IMR-90 (cell line): Measurements from ENCODE around the gene IQCE. TPM values are rescaled to one million over a fixed set of nuclear protein-coding genes. Genes with fewer than 3 reads are reported as not detected.

ENCODE experiments used
- ATAC-seq: fragments of 200-7000 bp; cut with Tn5 transposase; 2 replicates; pipeline ENCODE4 v1.9.1; 2020; ENCODE audit warnings: low read depth, mild to moderate bottlenecking, moderate library complexity
- BruUV-seq: library from RNA; stranded (reverse); fragments of 400-500 nt; replicated peaks from 2 replicates; lab custom pipeline; 2021; lab: Mats Ljungman, UMichigan
- CTCF ChIA-PET: fragments of 300-600 bp; formaldehyde crosslinking; extraction: SDS; loops from one replicate; lab custom pipeline; 2021; ENCODE audit warnings: antibody characterized with exemption; lab: Yijun Ruan, JAX
- POLR2A ChIA-PET: fragments of 300-600 bp; sonication (Branson Sonifier 250); formaldehyde crosslinking; loops from one replicate; lab custom pipeline; 2022; ENCODE audit warnings: antibody characterized with exemption; ENCODE audit not compliant: unreplicated experiment; lab: Charles Lee
- DNase-seq: peaks from one replicate; pipeline ENCODE4 v3.0.0; 2013
- H2AFZ ChIP-seq: replicated peaks from 2 replicates; pipeline ENCODE3; 2013; ENCODE audit warnings: low read length, mild to moderate bottlenecking; ENCODE audit not compliant: poor library complexity
- H2AK5ac ChIP-seq: 2 replicates; pipeline ENCODE4 v1.6.1; 2013; ENCODE audit warnings: low read depth, low read length, inconsistent platforms
- H2AK9ac ChIP-seq: replicated peaks from 2 replicates; pipeline ENCODE3; 2013; ENCODE audit warnings: mild to moderate bottlenecking, low read depth, low read length, moderate library complexity; ENCODE audit not compliant: poor library complexity
- H2BK120ac ChIP-seq: 2 replicates; pipeline ENCODE4 v1.6.1; 2013; ENCODE audit warnings: low read depth, low read length, inconsistent platforms
- H2BK15ac ChIP-seq: 3 replicates; pipeline ENCODE4 v1.6.1; 2013; ENCODE audit warnings: low read depth, low read length, inconsistent platforms
- H2BK20ac ChIP-seq: 2 replicates; pipeline ENCODE4 v1.6.1; 2013; ENCODE audit warnings: low read depth, mild to moderate bottlenecking, inconsistent platforms, low read length, moderate library complexity
- H2BK5ac ChIP-seq: 2 replicates; pipeline ENCODE4 v1.6.1; 2013; ENCODE audit warnings: mild to moderate bottlenecking, low read depth, low read length, inconsistent platforms; ENCODE audit not compliant: poor library complexity, severe bottlenecking
- H3K14ac ChIP-seq: replicated peaks from 2 replicates; pipeline ENCODE4 v1.6.1; 2013; ENCODE audit warnings: low read depth, low read length, inconsistent platforms
- H3K18ac ChIP-seq: 2 replicates; pipeline ENCODE4 v1.6.1; 2013; ENCODE audit warnings: low read depth, low read length, control low read depth
- H3K23ac ChIP-seq: 2 replicates; pipeline ENCODE4 v1.6.1; 2013; ENCODE audit warnings: low read depth, low read length, inconsistent platforms
- H3K27ac ChIP-seq: 2 replicates; pipeline ENCODE4 v1.5.1; 2013; ENCODE audit warnings: mild to moderate bottlenecking, control low read depth, low read length; ENCODE audit not compliant: insufficient read depth
- H3K27me3 ChIP-seq: 2 replicates; pipeline ENCODE4 v1.6.1; 2013; ENCODE audit warnings: low read length; ENCODE audit not compliant: control insufficient read depth, insufficient read depth
- H3K36me3 ChIP-seq: 2 replicates; pipeline ENCODE4 v1.6.1; 2013; ENCODE audit warnings: low read length, mixed read lengths; ENCODE audit not compliant: control insufficient read depth, insufficient read depth
- H3K4ac ChIP-seq: 2 replicates; pipeline ENCODE4 v1.6.1; 2013; ENCODE audit warnings: low read depth, low read length, inconsistent platforms
- H3K4me1 ChIP-seq: 2 replicates; pipeline ENCODE4 v1.6.1; 2013; ENCODE audit warnings: low read length, mixed read lengths; ENCODE audit not compliant: control insufficient read depth, insufficient read depth
- H3K4me2 ChIP-seq: 2 replicates; pipeline ENCODE4 v1.6.1; 2013; ENCODE audit warnings: low read depth, mild to moderate bottlenecking, control low read depth, low read length, moderate library complexity
- H3K4me3 ChIP-seq: 2 replicates; pipeline ENCODE4 v1.5.1; 2013; ENCODE audit warnings: low read depth, mild to moderate bottlenecking, control low read depth, low read length, moderate library complexity; ENCODE audit not compliant: insufficient read depth
- H3K56ac ChIP-seq: 2 replicates; pipeline ENCODE4 v1.6.1; 2013; ENCODE audit warnings: low read length, inconsistent platforms; ENCODE audit not compliant: insufficient read depth; ENCODE audit errors: extremely low read depth
- H3K79me1 ChIP-seq, 2 experiments: 2 replicates each; pipeline ENCODE4 v1.6.1; 2013; ENCODE audit warnings: low read length in 2 of 2, inconsistent platforms in 1 of 2, low read depth in 1 of 2
- H3K9ac ChIP-seq: 2 replicates; pipeline ENCODE4 v1.6.1; 2013; ENCODE audit warnings: low read depth, low read length, control low read depth
- H3K9me1 ChIP-seq: 2 replicates; pipeline ENCODE4 v1.6.1; 2013; ENCODE audit warnings: low read length, inconsistent platforms; ENCODE audit not compliant: insufficient read depth
- H3K9me3 ChIP-seq: 2 replicates; pipeline ENCODE4 v1.6.1; 2013; ENCODE audit warnings: low read length; ENCODE audit not compliant: control insufficient read depth, insufficient read depth
- H4K20me1 ChIP-seq: 2 replicates; pipeline ENCODE4 v1.6.1; 2013; ENCODE audit warnings: low read length, inconsistent platforms; ENCODE audit not compliant: insufficient read depth
- H4K5ac ChIP-seq: 2 replicates; pipeline ENCODE4 v1.6.1; 2013; ENCODE audit warnings: mild to moderate bottlenecking, low read depth, low read length, control low read depth
- H4K8ac ChIP-seq, 2 experiments: 2 replicates each; pipeline ENCODE4 v1.6.1; 2013; ENCODE audit warnings: low read depth in 2 of 2, low read length in 2 of 2, control low read depth in 1 of 2, inconsistent platforms in 1 of 2
- H4K91ac ChIP-seq: 2 replicates; pipeline ENCODE4 v1.6.1; 2013; ENCODE audit warnings: low read depth, low read length, inconsistent platforms; ENCODE audit not compliant: insufficient read depth
- BHLHE40 ChIP-seq: fragments of 150-350 bp; IDR thresholded peaks from 2 replicates; pipeline ENCODE4 v1.6.1; 2016; ENCODE audit warnings: mild to moderate bottlenecking, low read depth, low read length
- CEBPB ChIP-seq: IDR thresholded peaks from 2 replicates; pipeline ENCODE4 v1.6.1; 2012; ENCODE audit warnings: low read depth, low read length, improper control_type of control experiment
- CHD1 ChIP-seq: IDR thresholded peaks from 2 replicates; pipeline ENCODE4 v1.6.1; 2012; ENCODE audit warnings: low read depth, low read length, improper control_type of control experiment
- FOS ChIP-seq: fragments of 150-350 bp; IDR thresholded peaks from 2 replicates; pipeline ENCODE4 v1.6.1; 2016; ENCODE audit warnings: low read depth, low read length
- MAFK ChIP-seq: IDR thresholded peaks from 2 replicates; pipeline ENCODE4 v1.6.1; 2012; ENCODE audit warnings: low read depth, low read length, improper control_type of control experiment
- MAZ ChIP-seq: IDR thresholded peaks from 2 replicates; pipeline ENCODE4 v1.6.1; 2012; ENCODE audit warnings: low read depth, mild to moderate bottlenecking, low read length, improper control_type of control experiment, moderate library complexity, borderline replicate concordance
- MXI1 ChIP-seq: IDR thresholded peaks from 2 replicates; pipeline ENCODE4 v1.6.1; 2012; ENCODE audit warnings: low read depth, mild to moderate bottlenecking, low read length, moderate library complexity, borderline replicate concordance
- NFE2L2 ChIP-seq: fragments of 150-350 bp; IDR thresholded peaks from 2 replicates; pipeline ENCODE4 v1.6.1; 2016; ENCODE audit warnings: low read depth, mild to moderate bottlenecking, low read length
- POLR2A ChIP-seq: IDR thresholded peaks from 2 replicates; pipeline ENCODE4 v1.6.1; 2012; ENCODE audit warnings: mild to moderate bottlenecking, low read depth, low read length
- RAD21 ChIP-seq: IDR thresholded peaks from 2 replicates; pipeline ENCODE4 v1.6.1; 2012; ENCODE audit warnings: low read length, improper control_type of control experiment
- RCOR1 ChIP-seq: IDR thresholded peaks from 2 replicates; pipeline ENCODE4 v1.6.1; 2012; ENCODE audit warnings: mild to moderate bottlenecking, low read length, improper control_type of control experiment; ENCODE audit not compliant: insufficient replicate concordance
- RFX5 ChIP-seq: IDR thresholded peaks from 2 replicates; pipeline ENCODE4 v1.8.0; 2012; ENCODE audit warnings: low read depth, mild to moderate bottlenecking, low read length, moderate library complexity
- SMC3 ChIP-seq: fragments of 150-350 bp; IDR thresholded peaks from 2 replicates; pipeline ENCODE4 v1.6.1; 2016; ENCODE audit warnings: low read depth, mild to moderate bottlenecking, antibody characterized with exemption, low read length, moderate library complexity
- WGBS, 2 experiments: methylation state at CpG; one replicate each; pipeline versions ENCODE4 v1.1.5 to v1.1.7; 2013; ENCODE audit warnings: missing lambda C conversion rate in 2 of 2; ENCODE audit not compliant: insufficient read length in 1 of 2; ENCODE audit errors: extremely low coverage in 2 of 2; 5-methylcytosine and 5-hydroxymethylcytosine counted together
- dilution Hi-C: fragments of 300-500 bp; cut with HindIII; formaldehyde crosslinking; loops from one replicate; pipeline ENCODE4 v1.14.3; 2018; ENCODE audit warnings: low sequenced_read_pairs; ENCODE audit not compliant: unreplicated experiment
- in situ Hi-C: fragments of 300-500 bp; cut with MboI; formaldehyde crosslinking; loops from 3 replicates; pipeline ENCODE4 v1.14.3; 2019; ENCODE audit warnings: low sequenced_read_pairs, inconsistent platforms, mixed read lengths
- intact Hi-C: fragments of 100-400 bp; cut with micrococcal nuclease; formaldehyde crosslinking; loops from 2 replicates; pipeline ENCODE4 v1.10.0; 2022
- polyA plus RNA-seq, 3 experiments: library from polyadenylated mRNA; depleted of rRNA; stranded (reverse); fragments of >200 nt; gene quantifications; 2 replicates each; pipeline ENCODE4 v1.2.3, GENCODE V29; 2012; ENCODE audit warnings: low replicate concordance in 1 of 3
- total RNA-seq: library from RNA; depleted of rRNA; stranded (reverse); fragments of >200 nt; gene quantifications from 2 replicates; pipeline ENCODE4 v1.2.3, GENCODE V29; 2012
- TF ChIP-seq, protein P1 (sequence below): fragments of 150-350 bp; IDR thresholded peaks from 2 replicates; pipeline ENCODE4 v1.6.1; 2016; ENCODE audit warnings: low read depth, mild to moderate bottlenecking, low read length, moderate library complexity, borderline replicate concordance
- TF ChIP-seq, protein P2 (sequence below): conservative IDR thresholded peaks from 2 replicates; pipeline ENCODE4 v1.5.1; 2012; ENCODE audit warnings: mild to moderate bottlenecking, low read depth, low read length, improper control_type of control experiment

Gene IQCE
- total and polyA plus RNA-seq, 2 of the 4 experiments (the other 2 are of a cell fraction) = 5.0 to 6.3 TPM

DNA sequence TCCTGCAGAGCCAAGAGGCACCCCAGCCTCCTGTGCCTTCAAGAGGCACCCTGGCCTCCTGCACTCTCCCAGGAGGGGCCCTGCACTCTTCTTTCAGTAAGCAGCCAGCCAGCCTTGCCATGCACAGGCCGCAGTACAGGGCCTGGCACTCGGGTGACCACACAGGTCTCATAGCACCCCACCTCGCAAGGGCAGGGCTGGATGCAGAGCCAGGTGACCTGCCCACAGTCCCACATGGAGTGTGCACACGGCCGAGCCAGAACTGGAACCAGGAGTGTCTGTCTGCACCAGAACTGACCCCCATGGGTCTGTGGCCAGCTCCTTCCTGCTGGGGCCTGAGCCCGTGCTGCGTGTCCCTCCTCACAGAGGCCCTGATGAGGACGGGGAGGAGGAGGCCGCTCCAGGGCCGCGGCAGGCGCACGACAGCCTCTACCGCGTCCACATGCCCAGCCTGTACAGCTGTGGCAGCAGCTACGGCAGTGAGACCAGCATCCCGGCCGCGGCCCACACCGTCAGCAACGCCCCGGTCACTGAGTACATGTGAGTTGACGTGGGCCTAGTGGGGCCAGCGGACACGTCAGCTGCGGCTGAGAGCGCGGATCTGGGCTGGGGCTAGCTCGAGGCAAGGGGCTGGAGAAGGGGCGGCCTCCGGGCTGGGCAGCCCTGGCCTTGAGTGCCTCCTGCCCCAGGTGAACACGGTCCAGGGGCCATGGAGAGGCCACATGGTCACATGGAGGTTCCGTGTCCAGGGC is 99.3 kb downstream of the IQCE start:
- no peak for DNase-seq
- Histone ChIP-seq H3K9ac (no peak overlapping the region), H3K36me3 (peaks cover 61% of the 10 kb centered on the region), H2AFZ (no peak overlapping the region), H4K91ac (no peak overlapping the region), H2BK15ac (no peak overlapping the region), H3K9me3 (no peaks in the 10 kb centered on the region), H4K20me1 (peaks cover 28% of the 10 kb centered on the region), H4K8ac (no peak overlapping the region), H3K4me3 (no peak overlapping the region), H3K27me3 (no peaks in the 10 kb centered on the region), H2AK5ac (no peak overlapping the region), H2AK9ac (no peak overlapping the region), H2BK20ac (no peak overlapping the region), H3K9me1 (no peaks in the 10 kb centered on the region; the same call in 1 of the 2 replicates), H3K4me2 (no peak overlapping the region), H2BK120ac (no peak overlapping the region), H3K23ac (no peak overlapping the region), H4K5ac (no peak overlapping the region), H3K56ac (no peak overlapping the region), H3K4ac (no peak overlapping the region), H3K14ac (no peak overlapping the region), H3K27ac (no peak overlapping the region), H3K4me1 (no peaks in the 10 kb centered on the region), H3K18ac (no peak overlapping the region), H2BK5ac (no peak overlapping the region), H3K79me1 (peaks cover 7 to 35% of the 10 kb centered on the region in 2 experiments; a peak in 2 of 4 replicates)
- no peak for ATAC-seq
- TF ChIP-seq SMC3 (no peak), CHD1 (no peak), NFE2L2 (no peak), MAZ (no peak), RFX5 (no peak), RCOR1 (no peak), POLR2A (no peak), BHLHE40 (no peak), RAD21 (no peak), FOS (no peak), CEBPB (no peak), MAFK (no peak), MXI1 (no peak)
- TF ChIP-seq, protein P1, sequence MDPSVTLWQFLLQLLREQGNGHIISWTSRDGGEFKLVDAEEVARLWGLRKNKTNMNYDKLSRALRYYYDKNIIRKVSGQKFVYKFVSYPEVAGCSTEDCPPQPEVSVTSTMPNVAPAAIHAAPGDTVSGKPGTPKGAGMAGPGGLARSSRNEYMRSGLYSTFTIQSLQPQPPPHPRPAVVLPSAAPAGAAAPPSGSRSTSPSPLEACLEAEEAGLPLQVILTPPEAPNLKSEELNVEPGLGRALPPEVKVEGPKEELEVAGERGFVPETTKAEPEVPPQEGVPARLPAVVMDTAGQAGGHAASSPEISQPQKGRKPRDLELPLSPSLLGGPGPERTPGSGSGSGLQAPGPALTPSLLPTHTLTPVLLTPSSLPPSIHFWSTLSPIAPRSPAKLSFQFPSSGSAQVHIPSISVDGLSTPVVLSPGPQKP = no peak
- TF ChIP-seq, protein P2, sequence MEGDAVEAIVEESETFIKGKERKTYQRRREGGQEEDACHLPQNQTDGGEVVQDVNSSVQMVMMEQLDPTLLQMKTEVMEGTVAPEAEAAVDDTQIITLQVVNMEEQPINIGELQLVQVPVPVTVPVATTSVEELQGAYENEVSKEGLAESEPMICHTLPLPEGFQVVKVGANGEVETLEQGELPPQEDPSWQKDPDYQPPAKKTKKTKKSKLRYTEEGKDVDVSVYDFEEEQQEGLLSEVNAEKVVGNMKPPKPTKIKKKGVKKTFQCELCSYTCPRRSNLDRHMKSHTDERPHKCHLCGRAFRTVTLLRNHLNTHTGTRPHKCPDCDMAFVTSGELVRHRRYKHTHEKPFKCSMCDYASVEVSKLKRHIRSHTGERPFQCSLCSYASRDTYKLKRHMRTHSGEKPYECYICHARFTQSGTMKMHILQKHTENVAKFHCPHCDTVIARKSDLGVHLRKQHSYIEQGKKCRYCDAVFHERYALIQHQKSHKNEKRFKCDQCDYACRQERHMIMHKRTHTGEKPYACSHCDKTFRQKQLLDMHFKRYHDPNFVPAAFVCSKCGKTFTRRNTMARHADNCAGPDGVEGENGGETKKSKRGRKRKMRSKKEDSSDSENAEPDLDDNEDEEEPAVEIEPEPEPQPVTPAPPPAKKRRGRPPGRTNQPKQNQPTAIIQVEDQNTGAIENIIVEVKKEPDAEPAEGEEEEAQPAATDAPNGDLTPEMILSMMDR = no peak
- dilution Hi-C loops = no loop called here
- POLR2A ChIA-PET = interaction anchor here (0.5 kb wide), 1 partner anchor 20 kb away, joined by 3 read pairs; no protein-coding TSS in a partner anchor
- CTCF ChIA-PET = no interaction called here
- no TSS peak for BruUV-seq
- intact Hi-C loops = no loop called here
- in situ Hi-C loops = no loop called here
- WGBS, 2 experiments = 95% methylated on average over 16 of the region's 33 CpGs; no CpG with 5 or more reads in 1 of the 2 experiments
